ENCODE data around the gene FN1.

DNA sequence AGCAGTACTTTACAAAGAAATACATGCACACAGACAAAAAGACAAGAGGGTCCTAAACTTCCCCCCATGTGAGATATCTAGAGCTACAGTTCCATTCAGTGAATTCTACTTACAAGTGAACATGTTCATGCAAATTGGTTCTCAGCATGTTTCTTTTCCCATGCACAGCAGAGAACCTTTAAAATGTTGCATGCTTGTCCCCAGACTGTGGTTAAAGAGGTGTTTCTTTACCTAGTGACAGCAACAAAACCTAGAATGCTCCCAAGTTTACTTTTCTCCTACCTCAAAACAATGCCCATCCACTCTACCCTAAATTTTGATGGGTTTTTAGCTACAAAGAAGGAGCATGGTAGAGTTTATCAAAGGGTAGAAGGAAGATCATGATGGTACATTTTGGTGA is 43.7 kb downstream of the FN1 start:
- TF ChIP-seq, protein P1, sequence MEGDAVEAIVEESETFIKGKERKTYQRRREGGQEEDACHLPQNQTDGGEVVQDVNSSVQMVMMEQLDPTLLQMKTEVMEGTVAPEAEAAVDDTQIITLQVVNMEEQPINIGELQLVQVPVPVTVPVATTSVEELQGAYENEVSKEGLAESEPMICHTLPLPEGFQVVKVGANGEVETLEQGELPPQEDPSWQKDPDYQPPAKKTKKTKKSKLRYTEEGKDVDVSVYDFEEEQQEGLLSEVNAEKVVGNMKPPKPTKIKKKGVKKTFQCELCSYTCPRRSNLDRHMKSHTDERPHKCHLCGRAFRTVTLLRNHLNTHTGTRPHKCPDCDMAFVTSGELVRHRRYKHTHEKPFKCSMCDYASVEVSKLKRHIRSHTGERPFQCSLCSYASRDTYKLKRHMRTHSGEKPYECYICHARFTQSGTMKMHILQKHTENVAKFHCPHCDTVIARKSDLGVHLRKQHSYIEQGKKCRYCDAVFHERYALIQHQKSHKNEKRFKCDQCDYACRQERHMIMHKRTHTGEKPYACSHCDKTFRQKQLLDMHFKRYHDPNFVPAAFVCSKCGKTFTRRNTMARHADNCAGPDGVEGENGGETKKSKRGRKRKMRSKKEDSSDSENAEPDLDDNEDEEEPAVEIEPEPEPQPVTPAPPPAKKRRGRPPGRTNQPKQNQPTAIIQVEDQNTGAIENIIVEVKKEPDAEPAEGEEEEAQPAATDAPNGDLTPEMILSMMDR (IDR thresholded peaks at IDR 0.05), result no peak
- no peak for TF ChIP-seq POLR2AphosphoS5 (IDR thresholded peaks at IDR 0.05)
